T-cell (primary cell): ENCODE data around the gene ACCS. TPM values are rescaled to one million over a fixed set of nuclear protein-coding genes. Genes with fewer than 3 reads are reported as not detected.

Experiments
- ATAC-seq, 4 experiments: fragments of 200-7000 bp in 3 of 4; fragments of 150-1000 bp in 1 of 4; cut with Tn5 transposase; replicated peaks in 1 of 4; 1 replicate in 3 of 4; 2 replicates in 1 of 4; pipeline ENCODE4 v1.10.0; 2021; ENCODE audit warnings: moderate library complexity in 3 of 4, mild to moderate bottlenecking in 2 of 4, moderate number of reproducible peaks in 1 of 4
- CTCF ChIA-PET, 2 donors: fragments of 300-600 bp; sonication (Branson Sonifier 250); formaldehyde crosslinking; loops; one replicate each; lab custom pipeline; 2022; ENCODE audit warnings: antibody characterized with exemption in 2 of 2; lab: Charles Lee
- POLR2A ChIA-PET, 2 donors: fragments of 300-600 bp; sonication (Branson Sonifier 250); formaldehyde crosslinking; loops; one replicate each; lab custom pipeline; 2022; ENCODE audit warnings: antibody characterized with exemption in 2 of 2; lab: Charles Lee
- DNase-seq, 35 experiments: peaks; one replicate each; pipeline versions ENCODE4 v3.0.0 to v3.0.0-alpha.2; 2013 to 2023
- H3K27ac ChIP-seq: one replicate; pipeline ENCODE4 v1.5.1; 2013; ENCODE audit warnings: low read length
- H3K27me3 ChIP-seq, 2 experiments: replicated peaks in 1 of 2; 1 replicate in 1 of 2; 2 replicates in 1 of 2; pipeline versions ENCODE4 v1.6.1 to v1.7.0; 2013; ENCODE audit warnings: low read length in 1 of 2, mixed read lengths in 1 of 2; ENCODE audit not compliant: control insufficient read depth in 2 of 2, insufficient read depth in 2 of 2; ENCODE audit errors: extremely low read depth in 1 of 2
- H3K36me3 ChIP-seq, 2 donors: 1 replicate in 1 of 2; 2 replicates in 1 of 2; pipeline versions ENCODE4 v1.6.1 to v1.7.0; 2013; ENCODE audit warnings: low read length in 1 of 2; ENCODE audit not compliant: control insufficient read depth in 2 of 2, insufficient read depth in 1 of 2; ENCODE audit errors: extremely low read depth in 1 of 2
- H3K4me1 ChIP-seq, 2 experiments: 1 replicate in 1 of 2; 2 replicates in 1 of 2; pipeline versions ENCODE4 v1.6.1 to v1.7.0; 2013; ENCODE audit warnings: low read length in 2 of 2, mixed read lengths in 1 of 2; ENCODE audit not compliant: insufficient read depth in 2 of 2, control insufficient read depth in 1 of 2; ENCODE audit errors: extremely low read depth in 1 of 2
- H3K4me3 ChIP-seq, 2 donors: 1 replicate in 1 of 2; 2 replicates in 1 of 2; pipeline versions ENCODE4 v1.5.1 to v1.7.0; 2013; ENCODE audit warnings: mild to moderate bottlenecking in 2 of 2, low read length in 1 of 2, moderate library complexity in 1 of 2; ENCODE audit not compliant: control insufficient read depth in 1 of 2; ENCODE audit errors: extremely low read depth in 1 of 2
- H3K9me3 ChIP-seq: 2 replicates; pipeline ENCODE4 v1.7.0; 2013
- H3K27ac Mint-ChIP-seq, 2 donors: one replicate each; pipeline ENCODE4 v1.8.0; 2020 to 2021; ENCODE audit warnings: mild to moderate bottlenecking in 2 of 2, mixed read lengths in 2 of 2
- H3K27me3 Mint-ChIP-seq, 2 donors: one replicate each; pipeline ENCODE4 v1.8.0; 2021 to 2022; ENCODE audit warnings: mixed read lengths in 2 of 2
- H3K36me3 Mint-ChIP-seq: one replicate; pipeline ENCODE4 v1.8.0; 2021; ENCODE audit warnings: mixed read lengths
- H3K4me1 Mint-ChIP-seq, 3 donors: one replicate each; pipeline ENCODE4 v1.8.0; 2020 to 2022; ENCODE audit warnings: mixed read lengths in 3 of 3, mild to moderate bottlenecking in 1 of 3
- H3K4me3 Mint-ChIP-seq, 3 donors: one replicate each; pipeline ENCODE4 v1.8.0; 2020 to 2022; ENCODE audit warnings: mild to moderate bottlenecking in 3 of 3, mixed read lengths in 3 of 3, moderate library complexity in 3 of 3
- H3K9me3 Mint-ChIP-seq, 3 donors: one replicate each; pipeline ENCODE4 v1.8.0; 2020 to 2022; ENCODE audit warnings: mixed read lengths in 3 of 3
- WGBS: methylation state at CpG from one replicate; pipeline ENCODE4 v1.1.5; 2013; ENCODE audit warnings: missing lambda C conversion rate; ENCODE audit not compliant: insufficient coverage; 5-methylcytosine and 5-hydroxymethylcytosine counted together
- total RNA-seq, 35 experiments: library from RNA in 6 of 35; stranded (reverse) in 6 of 35; fragments of 120-200 nt in 1 of 35; gene quantifications; one replicate each; pipeline versions ENCODE4 v1.2.1 to v1.2.4 and lab custom pipeline; 2013 to 2026

ACCS gene
- total RNA-seq, 5 donors from 2014 or later (not counting 1 experiment from before 2014, with no cell fraction given), result 18.9 to 66.4 (median 27.5) TPM

DNA sequence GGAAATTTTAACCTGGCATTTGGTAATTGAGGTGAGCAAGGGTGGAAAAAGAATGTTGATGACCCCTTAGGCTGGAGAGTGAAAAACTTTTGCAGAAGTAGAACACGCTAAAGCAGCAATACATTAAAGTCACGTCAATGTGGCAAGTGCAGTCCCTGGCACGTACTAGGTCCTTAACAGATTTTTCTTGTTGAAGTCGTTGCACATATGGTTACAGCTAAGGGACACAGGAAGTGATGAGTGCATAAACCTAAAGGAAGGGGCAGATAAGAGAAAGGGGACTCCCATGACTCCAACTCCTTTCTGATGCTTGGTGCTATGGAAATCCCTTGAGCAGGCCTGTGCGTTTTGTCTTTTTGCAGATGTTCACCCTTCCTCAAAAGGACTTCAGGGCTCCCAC is 1.2 kb downstream of the ACCS start:
- Mint-ChIP-seq H3K9me3 (no peaks in the 10 kb centered on the region), H3K4me1 (peaks cover 23 to 42% (median 30%) of the 10 kb centered on the region in 3 donors), H3K27ac (peak overlapping the region; percentile 44 to 89), H3K36me3 (peaks cover 4% of the 10 kb centered on the region), H3K27me3 (no peaks in the 10 kb centered on the region), H3K4me3 (peak overlapping the region; percentile 79 to 96 (median 91))
- ChIA-PET CTCF (interaction anchor here in 1 of 2 donors (1.6 to 5.4 kb wide), 2 partner anchors 27 to 37 kb away, joined by 3 to 30 read pairs; partner anchors contain the start of gene EXT2), POLR2A (no interaction called here)
- ATAC-seq (no peak), DNase-seq (peak in 1 of 35 experiments; percentile 6)
- H3K4me3 ChIP-seq, result no peak overlapping the region
- H3K36me3 ChIP-seq, result peaks cover 0 to 5% of the 10 kb centered on the region in 2 donors
- WGBS, result 93% methylated on average over 3 of the region's 5 CpGs
- peaks cover 4 to 22% of the 10 kb centered on the region in 2 experiments for H3K4me1 ChIP-seq
- H3K9me3 ChIP-seq, result no peaks in the 10 kb centered on the region
- H3K27me3 ChIP-seq, result no peaks in the 10 kb centered on the region
- H3K27ac ChIP-seq, result peak overlapping the region; percentile 2

DNA sequence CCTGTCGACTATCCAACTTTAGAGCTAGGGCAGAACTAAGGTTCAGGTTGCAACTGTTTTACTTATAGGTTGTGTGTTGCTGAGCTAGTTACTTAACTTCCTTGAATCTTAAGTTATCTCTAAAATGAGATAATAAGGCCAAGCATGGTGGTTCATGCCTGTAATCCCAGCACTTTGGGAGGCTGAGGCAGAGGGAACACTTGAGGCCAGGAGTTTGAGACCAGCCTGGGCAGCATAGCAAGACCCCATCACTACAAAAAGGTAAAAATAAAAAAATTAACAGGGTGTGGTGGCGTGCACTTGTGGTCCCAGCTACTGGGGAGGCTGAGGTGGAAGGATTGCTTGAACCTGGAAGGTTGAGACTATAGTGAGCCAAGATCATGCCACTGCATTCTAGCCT is 2.1 kb downstream of the ACCS start:
- H3K27ac ChIP-seq, result no peak overlapping the region
- ChIA-PET POLR2A (interaction anchor here in 1 of 2 donors (0.6 kb wide), 2 partner anchors 18 to 34 kb away, joined by 3 to 6 read pairs; no protein-coding TSS in a partner anchor), CTCF (interaction anchor here (0.5 to 1.6 kb wide), 7 partner anchors 19 to 495 kb away, joined by 3 to 5 read pairs (median 3); partner anchors contain the start of gene EXT2 (in 1 of the 2))
- no peak for DNase-seq
- H3K36me3 Mint-ChIP-seq, result peaks cover 9% of the 10 kb centered on the region
- H3K4me1 Mint-ChIP-seq, result peaks cover 23 to 42% (median 30%) of the 10 kb centered on the region in 3 donors
- ATAC-seq, result no peak
- 100% methylated on average over 1 of the region's 2 CpGs for WGBS
- H3K36me3 ChIP-seq, result peaks cover 0 to 5% of the 10 kb centered on the region in 2 donors
- peaks cover 4 to 22% of the 10 kb centered on the region in 2 experiments for H3K4me1 ChIP-seq
- no peaks in the 10 kb centered on the region for H3K27me3 Mint-ChIP-seq
- H3K27me3 ChIP-seq, result no peaks in the 10 kb centered on the region
- H3K4me3 ChIP-seq, result no peak overlapping the region
- H3K9me3 ChIP-seq, result no peaks in the 10 kb centered on the region
- H3K4me3 Mint-ChIP-seq, result no peak overlapping the region
- H3K27ac Mint-ChIP-seq, result peak overlapping the region in 1 of 2 donors; percentile 30
- no peaks in the 10 kb centered on the region for H3K9me3 Mint-ChIP-seq

DNA sequence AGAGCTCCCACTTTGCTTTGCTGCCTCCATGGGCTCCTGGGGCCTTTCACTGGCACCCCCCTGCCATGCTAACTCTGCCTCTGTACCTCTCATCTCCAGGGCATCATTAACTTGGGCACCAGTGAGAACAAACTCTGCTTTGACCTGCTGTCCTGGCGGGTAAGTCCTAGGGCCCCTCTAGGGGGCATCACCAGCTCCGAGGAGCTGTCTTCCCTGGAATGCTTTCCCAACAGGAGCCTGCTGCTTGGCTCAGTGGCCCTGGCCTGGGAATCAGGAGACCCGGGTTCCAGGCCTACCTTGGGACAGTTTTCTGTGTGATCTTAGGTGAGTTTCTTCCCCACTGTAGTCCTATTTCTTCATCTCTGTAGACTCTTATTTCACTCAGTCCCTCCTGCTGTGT is 5.1 kb downstream of the ACCS start:
- no peak for ATAC-seq
- no peak overlapping the region for H3K27ac ChIP-seq

DNA sequence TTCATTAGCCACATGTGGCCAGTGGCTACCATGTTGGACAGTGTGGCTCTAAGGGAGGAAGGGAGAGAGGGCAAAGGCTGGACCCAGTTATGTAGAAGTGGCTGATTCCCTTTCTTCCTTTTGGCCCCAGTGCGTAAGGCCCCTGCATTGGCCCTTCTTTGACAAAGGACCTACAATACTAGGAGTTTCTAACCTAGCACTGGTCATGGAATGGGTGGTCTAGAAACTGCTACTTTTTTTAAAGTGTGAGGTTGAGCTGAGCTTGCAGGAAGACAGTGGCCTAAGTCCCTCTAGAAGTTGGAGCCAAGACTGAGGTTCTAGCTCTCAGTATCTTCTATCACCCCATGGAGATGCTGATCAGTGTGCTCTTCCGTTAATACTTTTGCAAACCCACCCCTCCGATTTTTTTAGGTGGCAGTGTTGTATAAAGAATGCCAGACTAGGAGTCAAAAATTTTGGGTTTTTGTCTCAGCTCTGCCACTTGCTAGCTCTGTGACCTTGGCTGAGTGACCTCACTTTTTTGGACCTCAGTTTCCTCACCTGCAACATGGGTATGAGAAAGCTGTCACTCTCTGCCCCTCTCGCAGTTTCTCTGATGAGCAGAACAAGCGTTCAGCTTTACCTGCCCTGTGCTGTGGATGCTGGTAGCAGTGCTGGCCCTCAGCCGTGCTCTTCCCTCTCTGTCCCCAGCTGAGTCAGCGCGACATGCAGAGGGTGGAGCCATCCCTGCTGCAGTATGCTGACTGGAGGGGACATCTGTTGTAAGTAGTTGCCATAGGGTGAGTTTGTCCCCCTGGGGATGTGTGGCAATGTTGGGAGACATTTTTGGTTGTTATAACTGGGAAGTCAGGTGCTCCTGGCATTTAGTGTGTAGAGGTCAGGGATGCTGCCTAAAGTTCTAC is 6.9 kb downstream of the ACCS start:
- H3K27ac Mint-ChIP-seq, result no peak overlapping the region
- H3K36me3 ChIP-seq, result peaks cover 5 to 10% of the 10 kb centered on the region in 2 donors
- ChIA-PET POLR2A (no interaction called here), CTCF (interaction anchor here in 1 of 2 donors (0.6 to 1.3 kb wide), 2 partner anchors 21 to 41 kb away, joined by 4 to 5 read pairs; no protein-coding TSS in a partner anchor)
- H3K4me1 ChIP-seq, result no peaks in the 10 kb centered on the region
- no peak overlapping the region for H3K4me3 Mint-ChIP-seq
- WGBS, result 93% methylated on average over 3 of the region's 8 CpGs
- peaks cover 2 to 11% (median 2%) of the 10 kb centered on the region in 3 donors for H3K4me1 Mint-ChIP-seq
- H3K27me3 ChIP-seq, result no peaks in the 10 kb centered on the region
- ATAC-seq (no peak), DNase-seq (no peak)
- peaks cover 34% of the 10 kb centered on the region for H3K36me3 Mint-ChIP-seq
- H3K9me3 Mint-ChIP-seq, result no peaks in the 10 kb centered on the region
- H3K9me3 ChIP-seq, result no peaks in the 10 kb centered on the region
- H3K27ac ChIP-seq, result no peak overlapping the region
- no peaks in the 10 kb centered on the region for H3K27me3 Mint-ChIP-seq
- no peak overlapping the region for H3K4me3 ChIP-seq

More for the DNA sequence above, 5.1 kb downstream of the ACCS start:
- H3K27ac Mint-ChIP-seq, result no peak overlapping the region
- ChIA-PET POLR2A (no interaction called here), CTCF (interaction anchor here in 1 of 2 donors (0.8 to 1.1 kb wide), 2 partner anchors 9 to 23 kb away, joined by 3 to 5 read pairs; no protein-coding TSS in a partner anchor)
- Histone ChIP-seq H3K36me3 (peaks cover 5 to 7% of the 10 kb centered on the region in 2 donors), H3K9me3 (no peaks in the 10 kb centered on the region), H3K4me3 (no peak overlapping the region), H3K4me1 (peaks cover 0 to 16% of the 10 kb centered on the region in 2 experiments), H3K27me3 (no peaks in the 10 kb centered on the region)
- DNase-seq, result no peak
- H3K4me1 Mint-ChIP-seq, result peaks cover 13 to 30% (median 13%) of the 10 kb centered on the region in 3 donors
- H3K9me3 Mint-ChIP-seq, result no peaks in the 10 kb centered on the region
- peaks cover 22% of the 10 kb centered on the region for H3K36me3 Mint-ChIP-seq
- H3K4me3 Mint-ChIP-seq, result no peak overlapping the region
- WGBS, result 70% methylated on average over 2 of the region's 3 CpGs
- H3K27me3 Mint-ChIP-seq, result no peaks in the 10 kb centered on the region

DNA sequence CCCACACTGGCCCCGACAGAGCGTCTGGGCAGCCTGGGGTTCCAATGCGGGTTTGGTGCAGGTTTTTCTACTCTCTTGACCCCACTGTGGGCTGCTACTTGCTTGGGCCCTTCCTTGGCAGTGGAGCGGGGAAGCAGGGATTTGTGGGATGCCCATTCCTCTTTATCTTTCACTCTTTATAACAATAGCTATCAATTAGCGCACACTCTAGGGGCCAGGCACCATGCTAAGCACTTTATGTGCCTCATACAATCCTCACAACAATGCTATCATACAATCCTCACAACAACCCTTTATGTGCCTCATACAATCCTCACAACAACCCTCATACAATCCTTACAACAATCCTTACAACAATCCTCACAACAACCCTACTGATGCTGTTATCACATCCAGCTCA is 12.7 kb downstream of the ACCS start:
- Histone ChIP-seq H3K4me1 (no peaks in the 10 kb centered on the region), H3K9me3 (no peaks in the 10 kb centered on the region), H3K36me3 (peaks cover 2 to 15% of the 10 kb centered on the region in 2 donors), H3K27me3 (no peaks in the 10 kb centered on the region), H3K4me3 (no peak overlapping the region), H3K27ac (no peak overlapping the region)
- H3K27ac Mint-ChIP-seq, result no peak overlapping the region
- H3K4me3 Mint-ChIP-seq, result no peak overlapping the region
- ChIA-PET CTCF (no interaction called here), POLR2A (no interaction called here)
- ATAC-seq, result no peak
- 92% methylated on average over 4 of the region's 5 CpGs for WGBS
- no peaks in the 10 kb centered on the region for H3K9me3 Mint-ChIP-seq
- DNase-seq, result no peak
- no peaks in the 10 kb centered on the region for H3K27me3 Mint-ChIP-seq
- H3K36me3 Mint-ChIP-seq, result peaks cover 49% of the 10 kb centered on the region
- no peaks in the 10 kb centered on the region for H3K4me1 Mint-ChIP-seq

DNA sequence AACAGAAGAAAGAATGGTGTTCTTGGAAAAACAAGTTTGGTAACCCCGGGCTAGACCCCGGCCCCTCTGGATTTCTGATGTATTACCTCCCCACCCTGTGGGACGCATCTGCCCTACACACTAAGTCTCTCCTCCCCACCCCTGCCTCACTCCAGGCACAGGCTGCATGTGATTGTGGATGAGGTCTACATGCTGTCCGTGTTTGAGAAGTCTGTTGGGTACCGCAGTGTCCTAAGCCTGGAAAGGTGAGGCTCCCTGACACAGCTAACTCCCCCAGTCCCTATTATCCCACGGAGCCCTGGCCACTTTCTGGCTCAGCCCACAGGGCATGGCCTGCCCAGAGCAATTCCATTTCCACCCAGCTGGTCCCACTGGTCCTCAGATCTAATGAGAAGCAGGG is 13.3 kb downstream of the ACCS start:
- ChIA-PET POLR2A (no interaction called here), CTCF (no interaction called here)
- peaks cover 0 to 2% (median 0%) of the 10 kb centered on the region in 3 donors for H3K9me3 Mint-ChIP-seq
- H3K36me3 ChIP-seq, result peaks cover 2 to 15% of the 10 kb centered on the region in 2 donors
- no peaks in the 10 kb centered on the region for H3K9me3 ChIP-seq
- H3K27ac Mint-ChIP-seq, result no peak overlapping the region
- H3K27me3 Mint-ChIP-seq, result no peaks in the 10 kb centered on the region
- H3K36me3 Mint-ChIP-seq, result peaks cover 54% of the 10 kb centered on the region
- H3K4me1 ChIP-seq, result no peaks in the 10 kb centered on the region
- H3K27me3 ChIP-seq, result no peaks in the 10 kb centered on the region
- ATAC-seq (no peak), DNase-seq (no peak)
- H3K4me1 Mint-ChIP-seq, result no peaks in the 10 kb centered on the region
- no peak overlapping the region for H3K27ac ChIP-seq
- no CpG with 5 or more reads among the region's 6 CpGs for WGBS
- no peak overlapping the region for H3K4me3 Mint-ChIP-seq
- no peak overlapping the region for H3K4me3 ChIP-seq
